DND-41 (cell line): ENCODE measurements around the gene FXYD5.

ENCODE experiments used
- ATAC-seq: fragments of 200-7000 bp; cut with Tn5 transposase; 3 replicates; pipeline ENCODE4 v1.9.1; 2021; ENCODE audit warnings: low read depth; ENCODE audit not compliant: insufficient read depth
- DNase-seq: peaks from one replicate; pipeline ENCODE4 v3.0.0-alpha.2; 2020
- H2AFZ ChIP-seq: 2 replicates; pipeline ENCODE4 v1.6.0; 2012; ENCODE audit warnings: low read depth, low read length
- H3K27ac ChIP-seq: 2 replicates; pipeline ENCODE4 v1.5.1; 2012; ENCODE audit warnings: low read length, inconsistent platforms
- H3K27me3 ChIP-seq: fragments of 200-600 bp; sonication (generic); 2 replicates; pipeline ENCODE4 v1.6.0; 2012; ENCODE audit warnings: low read length, mild to moderate bottlenecking, inconsistent platforms; ENCODE audit not compliant: insufficient read depth, poor library complexity
- H3K36me3 ChIP-seq: 2 replicates; pipeline ENCODE4 v1.5.1; 2012; ENCODE audit warnings: low read length, inconsistent platforms; ENCODE audit not compliant: insufficient read depth
- H3K4me1 ChIP-seq: 2 replicates; pipeline ENCODE4 v1.5.1; 2012; ENCODE audit warnings: mild to moderate bottlenecking, low read length; ENCODE audit not compliant: insufficient read depth
- H3K4me2 ChIP-seq: 2 replicates; pipeline ENCODE4 v1.6.0; 2012; ENCODE audit warnings: mild to moderate bottlenecking, moderate library complexity, low read length, inconsistent platforms; ENCODE audit not compliant: insufficient read depth
- H3K4me3 ChIP-seq, 2 experiments: fragments of 200-600 bp in 1 of 2; shearing (Covaris generic) in 1 of 2; 2 replicates each; pipeline ENCODE4 v1.5.1; 2012 to 2016; ENCODE audit warnings: inconsistent platforms in 2 of 2, low read length in 2 of 2, mild to moderate bottlenecking in 2 of 2, low read depth in 1 of 2, moderate library complexity in 1 of 2
- H3K79me2 ChIP-seq: 2 replicates; pipeline ENCODE4 v1.6.0; 2012; ENCODE audit warnings: low read length, inconsistent platforms; ENCODE audit not compliant: insufficient read depth
- H3K9ac ChIP-seq: 2 replicates; pipeline ENCODE4 v1.6.0; 2012; ENCODE audit warnings: low read depth, mild to moderate bottlenecking, inconsistent platforms, low read length, moderate library complexity
- H3K9me3 ChIP-seq: 2 replicates; pipeline ENCODE4 v1.5.1; 2012; ENCODE audit warnings: low read length, moderate library complexity, mild to moderate bottlenecking, inconsistent platforms; ENCODE audit not compliant: insufficient read depth, severe bottlenecking
- H4K20me1 ChIP-seq: 2 replicates; pipeline ENCODE4 v1.6.0; 2012; ENCODE audit warnings: low read length; ENCODE audit not compliant: insufficient read depth
- CTCF ChIP-seq: IDR thresholded peaks from 2 replicates; pipeline ENCODE4 v1.5.1; 2012; ENCODE audit warnings: borderline replicate concordance, low read length, moderate library complexity, mild to moderate bottlenecking; ENCODE audit not compliant: poor library complexity, severe bottlenecking; ENCODE audit errors: extremely low read depth
- EZH2 ChIP-seq: IDR thresholded peaks from 3 replicates; pipeline ENCODE4 v1.6.1; 2012; ENCODE audit warnings: borderline replicate concordance, low read depth, mild to moderate bottlenecking, moderate library complexity, low read length, inconsistent platforms; ENCODE audit not compliant: severe bottlenecking

The FXYD5 gene

GRCh38 chr19:35219008-35219407 is 64.5 kb downstream of the FXYD5 start:
- Histone ChIP-seq H3K4me2 (no peak overlapping the region), H3K36me3 (no peaks in the 10 kb centered on the region), H3K9ac (no peak overlapping the region), H3K27ac (no peak overlapping the region), H3K4me1 (0 out of 2 replicates have a peak, but pooled peaks cover 2% of the 10 kb centered on the region), H2AFZ (no peak overlapping the region), H4K20me1 (peaks cover 2% of the 10 kb centered on the region; the same call in 1 of the 2 replicates), H3K4me3 (no peak overlapping the region), H3K79me2 (no peaks in the 10 kb centered on the region), H3K9me3 (no peaks in the 10 kb centered on the region), H3K27me3 (peaks cover 3% of the 10 kb centered on the region)
- TF ChIP-seq CTCF (no peak), EZH2 (no peak)
- ATAC-seq (no peak), DNase-seq (no peak)
